Measurements from ENCODE around the gene SLC25A34.

Gene SLC25A34

DNA sequence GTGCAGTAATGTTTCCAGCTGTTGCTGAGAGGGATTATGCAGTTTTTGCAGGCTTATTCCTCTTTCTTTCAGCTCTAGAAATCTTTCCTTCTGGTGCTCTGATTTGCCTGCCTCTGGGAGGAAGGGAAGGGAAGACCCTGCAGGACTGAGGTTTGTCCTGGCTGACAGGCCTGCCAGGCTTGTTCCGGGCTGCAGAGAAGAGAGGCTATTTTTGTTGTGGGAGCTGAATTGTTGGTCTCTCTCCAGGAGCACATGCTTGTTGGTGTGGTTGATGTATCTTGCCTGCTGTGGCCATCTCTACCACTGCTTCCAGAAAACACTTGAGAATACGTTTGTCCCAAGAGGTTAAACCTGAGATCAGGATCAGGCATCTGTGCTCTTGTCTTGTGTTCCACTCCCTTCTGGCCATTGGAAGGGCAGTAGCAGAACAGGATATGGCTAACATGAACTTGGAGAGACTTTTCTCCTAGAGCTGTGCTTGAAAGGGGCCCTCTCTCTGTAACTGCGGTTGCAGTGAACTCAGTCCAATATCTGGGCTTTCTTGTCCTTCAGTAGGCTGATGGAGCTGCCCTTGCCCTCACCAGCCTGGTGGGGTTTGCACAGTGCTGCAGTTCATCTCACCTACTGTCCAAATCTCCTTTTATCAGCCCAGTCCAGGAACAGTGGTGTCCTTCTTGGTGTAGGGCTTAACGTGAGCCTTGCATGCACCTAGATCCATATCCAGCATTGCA is 21.5 kb upstream of the SLC25A34 start:
- DNase-seq = no peak

DNA sequence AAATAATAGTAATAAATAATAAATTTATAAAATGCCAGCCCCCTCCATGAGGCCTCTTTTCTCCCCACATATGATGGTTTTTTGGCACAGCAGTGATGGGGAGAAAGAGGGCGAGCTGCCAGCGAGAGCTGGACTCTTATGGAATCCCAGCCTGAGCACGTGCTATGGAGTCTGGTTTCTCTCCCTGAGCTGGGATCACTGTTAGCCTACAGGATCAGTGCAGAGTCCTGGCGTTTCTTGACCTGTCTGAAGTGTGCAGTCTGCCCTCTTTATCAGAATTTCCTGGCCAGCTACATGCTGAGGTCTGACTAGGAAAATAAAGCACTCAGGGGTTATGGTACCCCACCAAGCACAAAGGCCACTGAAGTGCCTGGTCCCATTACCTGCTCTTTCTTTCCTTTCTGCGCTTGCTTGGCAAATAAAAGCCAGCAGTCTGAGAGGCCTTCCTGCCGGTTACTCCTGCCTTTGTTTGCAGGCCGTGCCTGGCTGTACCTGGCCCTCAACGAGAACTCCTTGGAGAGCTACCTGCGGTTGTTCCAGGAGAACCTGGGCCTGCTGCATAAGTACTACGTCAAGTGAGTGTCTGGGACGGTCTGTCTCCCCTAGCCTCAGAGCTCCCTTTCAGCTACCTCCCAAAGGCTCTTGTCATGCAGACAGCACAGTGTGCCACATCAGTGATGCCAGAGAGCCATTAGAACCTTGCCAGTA is 18.5 kb upstream of the SLC25A34 start:
- no peak for DNase-seq

DNA sequence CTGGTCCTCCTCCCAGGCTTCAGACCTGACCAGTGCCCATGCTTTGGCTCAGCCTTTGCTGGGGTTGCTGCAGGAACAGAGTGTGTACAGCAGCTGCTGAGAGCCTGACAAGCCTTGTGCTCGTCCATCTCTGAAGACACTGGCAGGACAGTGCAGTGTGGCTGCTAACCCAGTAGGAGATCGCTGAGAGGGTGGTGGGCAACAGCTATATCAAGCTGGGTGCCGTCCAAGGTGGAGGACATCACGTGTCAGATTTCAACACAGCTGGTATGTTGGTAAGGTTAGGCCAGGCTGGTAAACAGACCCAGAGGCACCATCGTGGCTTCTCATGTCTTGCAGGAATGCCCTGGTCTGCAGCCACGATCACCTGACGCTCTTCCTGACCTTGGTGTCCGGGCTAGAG is 17.9 kb upstream of the SLC25A34 start:
- DNase-seq = no peak

DNA sequence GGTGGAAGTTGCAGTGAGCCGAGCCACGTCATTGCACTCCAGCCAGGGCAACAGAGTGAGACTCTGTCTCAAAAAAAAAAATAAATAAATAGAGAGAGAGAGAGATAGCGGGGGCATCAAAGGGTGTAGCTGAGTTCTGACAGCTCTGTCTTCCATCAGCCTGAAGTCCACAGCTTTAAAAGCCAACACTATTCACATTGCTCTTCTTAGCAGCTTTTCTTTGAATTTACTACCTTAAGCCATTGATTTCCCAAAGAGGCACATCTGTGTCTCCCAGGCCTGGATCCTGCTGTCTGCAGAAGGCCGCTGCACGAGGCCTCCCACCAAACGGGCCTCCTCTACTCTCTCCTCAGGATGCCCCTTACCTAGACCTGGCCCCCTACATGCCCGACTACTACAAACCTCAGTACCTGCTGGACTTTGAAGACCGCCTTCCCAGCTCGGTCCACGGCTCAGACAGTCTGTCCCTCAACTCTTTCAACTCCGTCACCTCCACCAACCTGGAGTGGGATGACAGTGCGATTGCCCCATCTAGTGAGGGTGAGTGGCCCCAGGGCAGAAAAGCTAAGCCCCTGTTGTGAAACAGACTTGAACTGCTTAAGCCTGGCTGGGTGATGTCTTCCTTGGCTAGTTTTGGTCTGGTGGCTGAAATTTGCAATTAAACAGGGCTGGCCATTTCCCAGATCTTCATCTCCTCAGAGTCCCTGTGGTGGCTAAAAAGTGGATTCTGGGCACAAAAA is 16.5 kb upstream of the SLC25A34 start:
- DNase-seq = no peak

DNA sequence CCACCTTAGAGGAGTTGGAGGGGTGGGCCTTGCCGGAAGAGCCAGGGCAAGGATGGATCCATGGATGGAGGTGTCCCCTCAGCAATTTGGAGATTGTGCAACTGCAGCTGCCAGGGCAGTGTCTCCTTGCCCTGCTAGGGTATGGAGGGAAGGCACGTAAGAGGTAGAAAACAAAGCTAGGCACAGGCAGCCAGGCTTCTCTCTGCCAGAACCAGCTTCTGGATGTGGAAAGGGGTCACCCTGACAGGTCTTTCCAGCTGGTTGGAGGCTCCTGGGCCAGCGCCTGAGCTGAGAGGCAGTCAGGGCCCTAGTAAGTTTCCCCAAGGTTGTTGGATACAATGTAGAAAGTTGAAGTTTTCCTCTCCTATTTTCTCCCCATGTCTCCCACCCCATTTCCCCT is 15.2 kb upstream of the SLC25A34 start:
- no peak for DNase-seq

DNA sequence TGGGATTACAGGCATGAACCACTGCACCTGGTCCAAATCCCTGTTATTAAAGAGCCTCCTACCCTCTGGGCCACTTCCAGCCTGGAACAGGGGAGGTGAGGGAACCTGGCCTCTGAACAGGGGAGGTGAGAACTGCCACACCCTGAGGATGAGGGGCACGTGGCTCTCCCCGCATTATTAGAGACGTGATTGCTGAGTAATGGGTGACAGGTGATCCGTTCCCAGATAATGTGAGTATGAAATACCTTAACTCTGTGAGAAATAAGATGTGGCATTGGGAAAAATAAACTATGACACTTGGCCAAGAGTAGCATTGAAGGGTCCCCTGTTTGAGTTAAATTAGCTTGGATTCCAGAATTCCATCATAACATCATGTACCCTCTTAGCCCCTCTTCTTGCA is 13.6 kb upstream of the SLC25A34 start:
- no peak for DNase-seq

DNA sequence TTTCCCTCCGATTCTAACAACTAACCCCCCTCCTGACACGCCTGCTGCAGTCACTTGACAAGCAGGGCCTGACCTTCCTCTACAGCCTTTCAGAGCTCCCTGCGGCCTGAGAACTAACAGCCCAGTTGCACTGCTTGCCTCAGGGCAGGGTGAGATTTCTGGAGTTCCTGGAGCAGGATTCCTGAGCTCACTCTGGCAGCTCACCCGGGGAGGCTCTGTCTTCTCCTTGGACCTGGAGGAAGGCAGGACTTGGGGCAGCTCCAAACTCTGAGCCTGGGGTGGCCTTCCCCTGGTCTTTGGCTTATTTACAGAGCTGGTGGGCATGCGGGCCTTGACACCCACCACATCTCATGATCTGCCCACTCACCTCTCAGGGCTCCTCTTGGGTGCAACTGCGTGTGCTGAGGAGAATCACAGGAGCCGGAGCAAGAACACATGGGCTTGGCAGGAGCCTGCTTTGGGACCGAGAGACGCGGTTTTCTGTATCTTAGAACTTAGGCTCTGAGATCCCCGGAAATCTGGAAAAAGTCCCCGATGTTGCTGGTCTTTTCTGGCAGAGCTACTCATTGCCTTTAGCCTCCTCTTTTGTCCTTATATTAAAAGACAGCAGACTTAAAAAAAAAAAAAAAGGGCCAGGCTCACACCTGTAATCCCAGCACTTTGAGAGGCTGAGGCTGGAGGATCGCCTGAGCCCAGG is 13.1 kb upstream of the SLC25A34 start:
- no peak for DNase-seq

DNA sequence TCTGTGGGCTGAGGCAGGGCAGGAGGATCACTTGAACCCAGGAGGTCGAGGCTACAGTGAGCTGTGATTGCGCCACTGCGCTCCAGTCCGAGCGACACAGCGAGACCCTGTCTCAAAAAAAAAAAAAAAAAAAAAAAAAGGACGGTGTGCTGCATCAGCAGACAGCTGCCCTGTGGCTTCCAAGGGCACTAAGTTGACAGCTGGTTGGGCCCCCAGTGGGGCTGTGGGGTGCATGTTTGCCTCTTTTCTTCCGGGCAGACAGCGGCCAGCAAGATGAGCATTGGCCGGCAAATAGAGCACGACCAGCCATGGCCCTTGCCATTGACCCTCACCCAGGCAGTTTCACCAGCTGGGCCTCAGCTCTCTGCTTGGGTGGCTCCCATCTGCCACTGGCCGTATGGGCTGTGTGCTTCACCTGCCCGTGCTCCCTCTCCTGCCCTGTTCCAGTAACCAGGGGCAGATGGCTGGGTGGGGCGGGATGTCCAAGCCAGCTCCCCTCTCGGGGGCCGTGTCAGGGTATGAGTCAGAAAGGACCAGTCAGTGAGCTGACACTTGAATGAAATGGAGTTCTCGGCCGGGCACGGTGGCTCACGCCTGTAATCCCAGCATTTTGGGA is 12.3 kb upstream of the SLC25A34 start:
- DNase-seq = no peak

DNA sequence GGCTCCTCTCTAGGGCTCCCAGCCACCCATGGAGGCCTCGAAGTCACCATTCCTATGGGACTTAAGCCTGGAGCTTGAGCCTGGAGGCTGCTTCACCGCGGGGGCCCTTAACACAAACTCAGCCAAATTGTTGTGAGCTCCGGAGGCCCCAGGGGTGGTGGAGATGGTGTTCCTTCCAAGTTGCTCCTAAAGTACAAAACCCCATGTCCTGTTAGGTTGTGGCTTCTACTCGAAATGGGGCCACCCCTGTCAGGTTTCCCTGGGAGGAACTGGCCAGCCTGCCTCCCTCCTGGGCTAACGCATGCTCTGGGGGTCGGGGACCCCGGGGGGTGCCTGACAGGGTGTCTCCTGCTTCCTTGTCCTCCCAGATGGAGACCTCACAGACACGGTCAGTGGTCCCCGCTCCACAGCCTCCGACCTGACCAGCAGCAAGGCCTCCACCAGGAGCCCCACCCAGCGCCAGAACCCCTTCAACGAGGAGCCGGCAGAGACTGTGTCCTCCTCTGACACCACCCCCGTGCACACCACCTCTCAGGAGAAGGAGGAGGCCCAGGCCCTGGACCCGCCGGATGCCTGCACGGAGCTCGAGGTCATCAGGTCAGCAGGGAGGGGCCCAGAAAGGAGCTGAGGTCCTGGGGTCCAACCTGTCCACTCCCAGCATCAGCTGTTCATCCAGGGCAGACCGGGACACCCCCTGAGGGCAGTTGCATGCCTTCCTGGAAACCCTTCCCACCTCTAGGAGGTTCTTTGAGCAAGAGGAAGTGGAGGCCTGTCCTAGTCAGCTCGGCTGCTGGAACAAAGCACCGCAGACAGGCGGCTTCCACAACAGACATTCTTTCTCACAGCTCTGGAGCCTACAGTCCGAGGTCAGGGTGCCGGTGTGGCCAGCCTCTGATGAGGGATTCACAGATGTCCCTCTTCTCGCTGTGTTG is 10.8 kb upstream of the SLC25A34 start:
- DNase-seq = no peak

DNA sequence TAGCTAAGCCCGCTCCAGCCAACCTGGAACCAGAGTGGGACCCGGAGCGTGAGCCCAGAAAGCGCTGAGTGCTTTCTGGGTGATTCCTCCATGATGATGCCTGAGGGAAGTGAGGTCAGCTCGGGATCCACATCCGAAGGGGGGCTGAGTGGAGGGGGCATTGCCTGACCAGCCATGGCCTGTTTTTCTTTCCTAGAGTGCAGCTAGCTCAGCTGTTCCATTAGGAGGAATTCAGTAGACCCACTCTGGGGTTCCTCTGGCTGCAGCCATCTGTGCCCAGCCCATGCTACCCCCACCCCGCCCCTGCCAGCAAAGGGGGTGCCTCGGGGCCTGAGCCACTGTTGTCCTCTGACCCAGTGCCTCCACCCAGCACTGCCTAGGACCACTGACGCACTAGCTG is 9.6 kb upstream of the SLC25A34 start:
- DNase-seq = no peak

DNA sequence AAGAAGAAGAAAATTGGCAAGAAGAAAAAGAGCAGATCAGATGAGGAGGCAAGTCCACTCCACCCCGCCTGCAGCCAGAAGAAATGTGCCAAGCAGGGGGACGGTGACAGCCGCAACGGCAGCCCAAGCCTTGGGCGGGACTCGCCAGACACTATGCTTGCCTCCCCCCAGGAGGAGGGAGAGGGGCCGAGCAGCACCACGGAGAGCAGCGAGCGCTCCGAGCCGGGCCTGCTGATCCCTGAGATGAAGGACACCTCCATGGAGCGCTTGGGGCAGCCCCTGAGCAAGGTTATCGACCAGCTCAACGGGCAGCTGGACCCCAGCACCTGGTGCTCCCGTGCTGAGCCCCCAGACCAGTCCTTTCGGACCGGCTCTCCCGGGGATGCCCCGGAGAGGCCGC is 9.0 kb upstream of the SLC25A34 start:
- DNase-seq = no peak

DNA sequence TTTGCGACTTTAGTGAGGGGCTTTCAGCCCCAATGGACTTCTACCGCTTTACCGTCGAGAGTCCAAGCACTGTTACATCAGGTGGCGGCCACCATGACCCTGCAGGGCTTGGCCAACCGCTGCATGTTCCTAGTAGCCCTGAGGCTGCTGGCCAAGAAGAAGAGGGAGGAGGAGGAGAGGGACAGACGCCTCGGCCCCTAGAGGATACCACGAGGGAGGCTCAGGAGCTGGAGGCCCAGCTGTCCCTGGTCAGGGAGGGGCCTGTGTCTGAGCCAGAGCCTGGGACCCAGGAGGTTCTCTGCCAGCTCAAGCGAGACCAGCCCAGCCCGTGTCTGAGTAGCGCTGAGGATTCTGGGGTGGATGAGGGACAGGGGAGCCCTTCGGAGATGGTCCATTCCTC is 8.6 kb upstream of the SLC25A34 start:
- DNase-seq = no peak

DNA sequence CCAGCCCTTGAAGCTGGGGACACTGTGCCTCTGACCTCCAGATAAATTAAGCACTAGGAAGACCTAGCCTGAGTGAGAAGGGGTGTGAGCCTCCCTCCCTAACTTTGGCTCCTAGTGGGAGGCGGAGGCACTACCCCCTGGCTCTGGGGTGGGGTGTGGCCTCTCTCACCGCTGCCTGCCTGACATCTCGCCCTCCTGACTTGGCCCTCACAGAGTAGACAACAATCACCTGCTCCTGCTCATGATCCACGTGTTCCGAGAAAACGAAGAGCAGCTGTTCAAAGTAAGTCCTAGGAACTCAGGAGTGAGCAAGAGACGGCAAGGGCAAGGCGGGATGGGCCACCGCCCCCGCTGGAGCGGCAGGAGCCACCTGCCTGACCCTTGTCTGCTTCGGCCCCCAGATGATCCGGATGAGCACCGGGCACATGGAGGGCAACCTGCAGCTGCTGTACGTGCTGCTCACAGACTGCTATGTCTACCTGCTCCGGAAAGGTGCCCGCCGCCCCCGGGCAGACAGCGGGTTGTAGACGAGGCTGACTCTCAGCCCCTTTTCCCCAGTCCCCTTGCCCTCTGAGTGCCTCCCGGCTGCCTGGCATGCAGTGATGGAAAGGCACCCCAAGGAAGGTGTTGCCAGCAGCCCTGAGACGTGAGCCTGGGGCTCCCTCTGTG is 8.1 kb upstream of the SLC25A34 start:
- DNase-seq = no peak

DNA sequence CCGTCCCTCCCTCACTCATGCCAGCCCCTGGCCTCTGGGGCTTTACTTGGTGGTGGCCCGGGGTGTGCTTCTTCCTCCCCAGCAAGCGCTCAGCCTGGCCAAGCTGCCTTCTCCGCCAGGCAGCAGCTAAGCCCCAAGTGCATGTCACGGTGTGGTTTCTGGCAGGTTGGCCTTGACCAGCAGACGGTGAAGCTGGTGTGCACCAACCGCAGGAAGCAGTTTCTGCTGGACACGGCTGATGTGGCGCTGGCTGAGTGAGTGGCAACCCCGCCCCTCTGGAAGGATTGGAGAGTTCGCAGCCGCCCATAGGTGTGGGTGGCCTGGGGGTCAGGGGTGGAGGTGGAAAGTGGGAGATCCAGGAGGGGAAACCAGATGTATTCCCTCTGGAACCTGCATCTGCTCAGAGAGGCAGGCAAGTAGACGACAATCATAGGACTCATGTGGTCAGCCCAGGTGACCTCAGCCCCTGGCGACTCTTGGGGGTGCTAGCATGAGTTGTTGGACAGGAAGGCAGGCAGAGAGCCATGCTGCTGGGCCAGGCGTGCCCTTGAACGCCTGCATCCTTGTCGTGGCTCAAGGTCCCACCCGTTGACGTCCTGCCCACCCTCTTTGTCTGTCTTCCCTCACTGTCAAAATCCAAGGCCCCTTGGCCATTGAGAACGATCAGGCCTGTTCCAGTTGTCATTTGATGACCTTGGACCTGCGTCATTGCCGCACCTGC is 7.0 kb upstream of the SLC25A34 start:
- DNase-seq = no peak

DNA sequence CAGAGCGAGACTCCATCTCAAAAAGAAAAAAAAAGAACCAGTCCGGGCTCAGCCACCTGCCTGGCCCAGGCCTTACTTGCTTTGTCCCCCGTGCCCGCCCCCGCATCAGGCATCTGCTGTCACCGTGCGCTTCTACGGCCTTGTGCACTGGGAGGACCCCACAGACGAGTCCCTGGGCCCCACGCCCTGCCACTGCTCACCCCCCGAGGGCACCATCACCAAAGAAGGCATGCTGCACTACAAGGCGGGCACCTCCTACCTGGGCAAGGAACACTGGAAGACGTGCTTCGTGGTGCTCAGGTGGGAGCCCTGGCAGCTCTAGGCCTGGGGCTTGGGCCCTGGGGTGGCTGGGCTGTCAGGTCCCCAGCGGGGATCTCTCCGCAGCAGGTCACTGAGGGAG is 5.6 kb upstream of the SLC25A34 start:
- no peak for DNase-seq

DNA sequence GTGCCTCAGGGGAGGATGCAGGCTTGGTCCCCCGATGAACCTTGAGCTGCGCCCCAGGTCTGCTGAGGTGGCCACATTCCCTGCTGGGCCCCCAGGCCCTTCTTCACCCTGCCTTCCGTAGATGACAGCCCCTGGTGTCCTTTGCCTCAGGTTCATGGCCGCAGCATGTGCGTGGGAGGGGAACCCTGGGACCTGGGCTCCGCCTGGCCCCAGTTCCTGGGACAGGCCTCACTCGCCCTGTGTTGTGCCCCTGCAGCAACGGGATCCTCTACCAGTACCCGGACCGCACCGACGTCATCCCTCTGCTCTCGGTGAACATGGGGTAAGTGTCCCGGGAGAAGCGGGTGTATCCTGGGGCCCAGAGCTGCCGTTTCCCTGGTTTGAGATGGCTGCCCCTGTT is 5.1 kb upstream of the SLC25A34 start:
- DNase-seq = no peak

DNA sequence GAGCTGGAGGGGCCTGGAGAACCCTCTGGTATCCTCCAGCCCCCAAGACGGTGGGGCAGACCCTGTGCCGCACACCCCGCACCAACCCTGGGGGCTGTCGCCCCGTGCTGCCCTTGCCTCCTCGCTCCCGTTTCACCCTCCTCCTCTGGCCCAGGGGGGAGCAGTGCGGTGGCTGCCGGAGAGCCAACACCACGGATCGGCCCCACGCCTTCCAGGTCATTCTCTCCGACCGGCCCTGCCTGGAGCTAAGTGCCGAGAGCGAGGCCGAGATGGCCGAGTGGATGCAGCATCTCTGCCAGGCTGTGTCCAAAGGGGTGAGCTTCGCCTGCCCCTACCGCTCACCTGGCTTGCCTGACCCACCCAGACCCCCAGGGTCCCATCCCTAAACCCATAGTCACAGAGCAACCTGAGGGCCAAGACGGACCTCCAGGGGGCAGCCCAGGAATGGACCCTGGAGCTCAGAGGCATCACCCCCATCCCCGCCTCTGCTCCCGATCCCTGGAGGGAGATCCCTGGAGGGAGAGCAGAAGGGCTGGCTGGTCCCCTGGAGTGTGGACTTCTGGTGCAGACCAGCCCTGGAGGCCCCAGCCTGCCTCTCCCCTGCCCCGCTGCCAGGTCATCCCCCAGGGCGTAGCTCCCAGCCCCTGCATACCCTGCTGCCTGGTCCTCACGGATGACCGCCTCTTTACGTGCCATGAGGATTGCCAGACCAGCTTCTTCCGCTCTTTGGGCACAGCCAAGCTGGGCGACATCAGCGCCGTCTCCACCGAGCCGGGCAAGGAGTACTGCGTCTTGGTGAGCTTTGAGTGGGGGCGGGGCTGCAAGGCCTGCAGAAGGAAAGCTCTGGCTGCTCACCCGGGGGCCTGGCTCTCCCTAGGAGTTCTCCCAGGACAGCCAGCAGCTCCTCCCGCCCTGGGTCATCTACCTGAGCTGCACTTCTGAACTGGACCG is 4.0 kb upstream of the SLC25A34 start:
- no peak for DNase-seq

DNA sequence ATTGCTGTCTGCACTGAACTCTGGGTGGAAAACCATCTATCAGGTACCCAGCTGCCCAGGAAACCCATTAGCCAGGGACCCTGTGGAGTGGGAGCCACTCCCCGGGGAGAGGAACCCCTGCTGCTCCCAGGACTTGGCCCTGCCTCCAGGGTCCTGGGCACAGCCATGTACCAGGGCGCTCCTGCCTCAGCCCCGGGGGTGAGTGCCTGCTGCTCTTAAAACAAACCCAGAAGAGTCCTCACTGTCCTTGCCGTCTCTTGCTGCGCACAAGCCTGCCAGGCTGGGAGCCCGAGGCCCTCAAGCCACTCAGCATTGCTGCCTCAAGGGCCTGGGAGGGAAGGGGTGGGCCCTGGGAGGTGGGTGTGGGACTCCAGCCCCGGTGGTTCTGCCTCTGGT is 3.4 kb upstream of the SLC25A34 start:
- DNase-seq = no peak

DNA sequence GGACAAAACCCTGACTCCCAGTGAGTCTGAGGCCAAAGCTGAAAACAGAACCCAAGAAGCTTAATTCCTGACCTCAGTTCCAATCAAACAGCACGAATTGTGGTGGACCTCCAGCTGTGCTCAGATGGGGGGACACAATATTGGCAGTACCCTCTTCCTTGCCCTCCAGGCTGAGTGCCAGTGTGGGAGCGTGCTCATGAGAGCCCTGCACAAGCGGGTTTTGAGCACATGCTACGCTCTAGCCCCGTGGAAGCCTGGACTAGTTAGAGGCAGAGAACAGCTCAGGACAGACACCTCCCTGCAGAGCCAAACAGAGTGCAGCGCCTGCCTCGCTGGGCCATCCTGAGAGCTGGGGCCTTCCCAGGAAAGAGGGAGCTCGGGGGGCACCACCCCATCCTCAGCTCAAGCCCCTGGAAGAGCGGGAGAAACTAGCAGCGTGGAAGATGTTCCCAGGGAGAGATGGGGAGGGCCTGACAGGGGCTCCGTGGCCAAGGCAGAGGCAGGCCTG is 2.8 kb upstream of the SLC25A34 start:
- no peak for DNase-seq
